ENCODE measurements around the gene MAP1LC3A.

Gene MAP1LC3A

GRCh38 chr20:34529742-34530141 is 28.8 kb upstream of the MAP1LC3A start:
- DNase-seq (ENCODE audit: low read depth), result no peak

GRCh38 chr20:34530342-34530741 is 28.2 kb upstream of the MAP1LC3A start:
- DNase-seq (ENCODE audit: low read depth), result no peak

- DNase-seq (ENCODE audit: low read depth), result no peak
These were observed 26.8 kb upstream of the MAP1LC3A start for GRCh38 chr20:34531608-34532265.

GRCh38 chr20:34532320-34532719 is 26.2 kb upstream of the MAP1LC3A start:
- no peak for DNase-seq (ENCODE audit: low read depth)

- DNase-seq (ENCODE audit: low read depth), result no peak
These were observed 25.8 kb upstream of the MAP1LC3A start for GRCh38 chr20:34532756-34533155.

GRCh38 chr20:34534391-34535165 is 23.9 kb upstream of the MAP1LC3A start:
- DNase-seq (ENCODE audit: low read depth), result no peak

- DNase-seq (ENCODE audit: low read depth), result no peak
These were observed 23.1 kb upstream of the MAP1LC3A start for GRCh38 chr20:34535301-34535840.

GRCh38 chr20:34535857-34536256 is 22.7 kb upstream of the MAP1LC3A start:
- DNase-seq (ENCODE audit: low read depth), result no peak

GRCh38 chr20:34536798-34537394 is 21.6 kb upstream of the MAP1LC3A start:
- DNase-seq (ENCODE audit: low read depth), result no peak

- no peak for DNase-seq (ENCODE audit: low read depth)
These were observed 20.9 kb upstream of the MAP1LC3A start for GRCh38 chr20:34537651-34538050.

GRCh38 chr20:34538671-34539123 is 19.8 kb upstream of the MAP1LC3A start:
- DNase-seq (ENCODE audit: low read depth), result no peak

GRCh38 chr20:34539756-34540155 is 18.8 kb upstream of the MAP1LC3A start:
- no peak for DNase-seq (ENCODE audit: low read depth)

GRCh38 chr20:34540596-34541263 is 17.8 kb upstream of the MAP1LC3A start:
- no peak for DNase-seq (ENCODE audit: low read depth)

GRCh38 chr20:34541264-34541901 is 17.1 kb upstream of the MAP1LC3A start:
- DNase-seq (ENCODE audit: low read depth), result no peak

GRCh38 chr20:34541917-34542316 is 16.6 kb upstream of the MAP1LC3A start:
- DNase-seq (ENCODE audit: low read depth), result no peak

GRCh38 chr20:34542439-34542838 is 16.1 kb upstream of the MAP1LC3A start:
- DNase-seq (ENCODE audit: low read depth), result no peak

- DNase-seq (ENCODE audit: low read depth), result no peak
These were observed 15.0 kb upstream of the MAP1LC3A start for GRCh38 chr20:34543463-34544056.

GRCh38 chr20:34544109-34544796 is 14.3 kb upstream of the MAP1LC3A start:
- DNase-seq (ENCODE audit: low read depth), result no peak

GRCh38 chr20:34546751-34547181 is 11.8 kb upstream of the MAP1LC3A start:
- DNase-seq (ENCODE audit: low read depth), result no peak

- DNase-seq (ENCODE audit: low read depth), result no peak
These were observed 10.5 kb upstream of the MAP1LC3A start for GRCh38 chr20:34547844-34548613.

Data from GM04503 (cell line).